DMS 273 (cell line): ENCODE measurements around the gene CDC23.
"Not testable (repeated sequence)": the region's sequence is repeated elsewhere in the genome, so short reads cannot be mapped to it uniquely, and the experiment has no call there.

Experiments
- DNase-seq: peaks from one replicate; lab custom pipeline; 2025; ENCODE audit not compliant: unreplicated experiment; lab: John Stamatoyannopoulos, UW

The CDC23 gene, protein sequence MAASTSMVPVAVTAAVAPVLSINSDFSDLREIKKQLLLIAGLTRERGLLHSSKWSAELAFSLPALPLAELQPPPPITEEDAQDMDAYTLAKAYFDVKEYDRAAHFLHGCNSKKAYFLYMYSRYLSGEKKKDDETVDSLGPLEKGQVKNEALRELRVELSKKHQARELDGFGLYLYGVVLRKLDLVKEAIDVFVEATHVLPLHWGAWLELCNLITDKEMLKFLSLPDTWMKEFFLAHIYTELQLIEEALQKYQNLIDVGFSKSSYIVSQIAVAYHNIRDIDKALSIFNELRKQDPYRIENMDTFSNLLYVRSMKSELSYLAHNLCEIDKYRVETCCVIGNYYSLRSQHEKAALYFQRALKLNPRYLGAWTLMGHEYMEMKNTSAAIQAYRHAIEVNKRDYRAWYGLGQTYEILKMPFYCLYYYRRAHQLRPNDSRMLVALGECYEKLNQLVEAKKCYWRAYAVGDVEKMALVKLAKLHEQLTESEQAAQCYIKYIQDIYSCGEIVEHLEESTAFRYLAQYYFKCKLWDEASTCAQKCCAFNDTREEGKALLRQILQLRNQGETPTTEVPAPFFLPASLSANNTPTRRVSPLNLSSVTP

DNA sequence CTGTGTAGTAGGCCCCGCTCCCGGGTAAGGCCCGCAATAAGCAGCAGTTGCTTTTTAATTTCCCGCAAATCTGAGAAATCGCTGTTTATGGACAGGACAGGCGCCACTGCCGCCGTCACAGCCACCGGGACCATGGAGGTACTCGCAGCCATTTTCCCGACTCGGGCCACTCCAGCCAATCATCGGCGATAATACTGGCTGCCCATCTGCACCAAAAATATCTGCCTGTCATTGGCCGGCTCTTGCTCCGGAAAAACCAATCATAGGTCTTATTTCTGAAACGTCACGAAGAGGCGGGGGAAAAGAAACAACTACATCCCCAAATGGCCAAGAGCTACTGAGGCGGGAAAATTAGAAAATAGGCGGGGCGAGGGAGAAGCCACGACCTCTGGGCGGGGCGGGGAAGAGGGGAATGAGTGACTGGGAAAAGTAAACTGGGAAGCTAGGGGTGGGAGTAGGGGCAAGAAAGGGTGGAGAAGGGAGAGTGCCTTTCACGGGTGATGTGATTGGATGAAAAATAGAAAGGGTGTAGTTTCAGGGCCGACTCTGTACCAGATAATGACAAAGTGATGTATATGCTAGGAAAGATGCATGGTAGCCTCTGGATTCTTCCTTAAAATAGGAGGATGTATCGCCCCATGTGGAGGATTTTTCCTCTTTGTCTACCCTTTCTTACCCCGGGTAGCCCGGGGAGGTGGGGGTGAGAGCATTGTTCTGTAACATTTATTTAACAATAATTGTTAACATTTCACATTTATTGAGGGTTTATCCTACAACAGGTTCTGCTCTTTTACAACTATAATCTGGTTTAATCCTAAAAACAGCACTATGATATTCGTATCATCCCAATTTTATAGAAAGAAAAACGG, at the start of gene CDC23:
Gene CDC23 (minus strand): TSS at position 163 of the 869 bp plus-strand sequence. CDS start 11 bp downstream, at position 152.
- DNase-seq: peak; percentile 99

- DNase-seq: no peak
These were observed 45.7 kb upstream of the CDC23 start for GRCh38 chr5:138258704-138259292.

DNA sequence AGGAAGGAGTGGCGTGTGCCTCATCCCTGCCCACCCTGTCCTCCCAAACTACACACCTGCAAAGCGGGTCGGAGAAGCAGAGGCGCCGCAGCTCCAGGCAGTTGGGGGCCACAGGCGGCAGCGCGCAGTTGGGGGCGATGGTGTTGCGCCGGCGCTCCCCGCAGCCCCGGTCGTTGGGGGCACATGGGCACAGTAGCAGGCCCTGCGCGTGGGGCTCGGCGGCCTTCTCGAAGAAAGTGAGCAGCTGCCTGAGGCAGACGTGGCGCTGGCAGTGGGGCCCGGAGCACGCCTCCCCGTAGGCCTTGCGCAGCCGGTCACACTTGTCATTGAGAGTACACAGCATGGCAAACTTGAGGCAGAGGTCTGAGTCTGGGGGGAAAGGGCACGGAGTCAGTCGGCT, 44.5 kb upstream of the CDC23 start:
- no peak for DNase-seq

GRCh38 chr5:138252944-138253343, 39.8 kb upstream of the CDC23 start:
- DNase-seq: no peak

DNA sequence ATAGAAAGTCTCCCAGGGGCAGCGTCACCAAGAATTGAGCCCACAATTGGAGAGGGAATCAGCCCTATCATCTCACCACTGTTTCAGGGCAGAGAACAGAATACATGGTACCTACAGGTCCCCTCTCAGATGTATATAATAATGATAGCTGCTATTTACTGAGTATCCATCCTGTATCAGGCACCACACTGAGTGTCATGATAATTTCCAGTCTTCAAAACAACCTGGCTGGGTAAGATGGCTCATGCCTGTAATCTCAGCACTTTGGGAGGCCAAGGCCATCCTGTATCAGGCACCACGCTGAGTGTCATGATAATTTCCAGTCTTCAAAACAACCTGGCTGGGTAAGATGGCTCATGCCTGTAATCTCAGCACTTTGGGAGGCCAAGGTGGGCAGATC, 34.7 kb upstream of the CDC23 start:
- DNase-seq: not testable (repeated sequence)

DNA sequence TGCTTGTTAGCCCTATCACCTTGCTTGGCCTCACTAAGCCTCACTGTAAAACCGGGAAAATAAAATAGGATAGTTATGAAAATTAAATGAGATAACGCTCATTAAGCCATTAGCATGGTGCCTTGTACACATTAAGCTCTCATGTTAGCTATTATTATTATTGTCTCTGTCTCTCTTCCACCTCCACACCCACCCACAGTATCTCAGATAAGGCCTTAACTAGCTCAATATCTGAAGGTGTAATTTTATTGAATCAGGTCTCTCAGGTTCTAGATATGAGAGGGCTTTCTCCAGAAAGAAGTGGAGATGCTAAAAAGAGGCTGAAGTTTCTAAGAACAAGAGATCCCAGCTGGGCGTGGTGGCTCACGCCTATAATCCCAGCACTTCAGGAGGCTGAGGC, 33.7 kb upstream of the CDC23 start:
- no peak for DNase-seq

GRCh38 chr5:138246334-138246733, 33.2 kb upstream of the CDC23 start:
- no peak for DNase-seq

- no peak for DNase-seq
These were observed 32.6 kb upstream of the CDC23 start for GRCh38 chr5:138245717-138246116.

- DNase-seq: no peak
These were observed 30.7 kb upstream of the CDC23 start for GRCh38 chr5:138243794-138244193.

- DNase-seq: peak; percentile 62
These were observed 28.8 kb upstream of the CDC23 start for GRCh38 chr5:138241688-138242571.

- no peak for DNase-seq
These were observed 27.7 kb upstream of the CDC23 start for GRCh38 chr5:138240650-138241385.

GRCh38 chr5:138238034-138238433, 24.9 kb upstream of the CDC23 start:
- DNase-seq: no peak

DNA sequence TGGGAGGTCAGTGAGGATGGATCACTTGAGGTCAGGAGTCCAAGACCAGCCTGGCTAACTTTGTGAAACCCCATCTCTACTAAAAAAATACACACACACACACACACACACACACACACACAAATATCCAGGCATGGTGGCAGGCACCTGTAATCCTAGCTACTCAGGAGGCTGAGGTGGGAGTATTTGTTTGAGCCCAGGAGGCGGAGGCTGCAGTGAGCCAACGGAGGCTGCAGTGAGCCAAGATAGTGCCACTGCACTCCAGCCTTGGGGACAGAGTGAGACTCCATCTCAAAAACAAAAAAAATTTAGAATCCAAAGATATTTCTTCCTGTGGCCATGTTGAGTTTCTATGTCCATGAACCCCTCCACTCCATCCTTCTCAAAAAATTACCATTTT, 21.5 kb upstream of the CDC23 start:
- no peak for DNase-seq

- peak; percentile 12 for DNase-seq
These were observed 20.2 kb upstream of the CDC23 start for GRCh38 chr5:138233280-138233679.

DNA sequence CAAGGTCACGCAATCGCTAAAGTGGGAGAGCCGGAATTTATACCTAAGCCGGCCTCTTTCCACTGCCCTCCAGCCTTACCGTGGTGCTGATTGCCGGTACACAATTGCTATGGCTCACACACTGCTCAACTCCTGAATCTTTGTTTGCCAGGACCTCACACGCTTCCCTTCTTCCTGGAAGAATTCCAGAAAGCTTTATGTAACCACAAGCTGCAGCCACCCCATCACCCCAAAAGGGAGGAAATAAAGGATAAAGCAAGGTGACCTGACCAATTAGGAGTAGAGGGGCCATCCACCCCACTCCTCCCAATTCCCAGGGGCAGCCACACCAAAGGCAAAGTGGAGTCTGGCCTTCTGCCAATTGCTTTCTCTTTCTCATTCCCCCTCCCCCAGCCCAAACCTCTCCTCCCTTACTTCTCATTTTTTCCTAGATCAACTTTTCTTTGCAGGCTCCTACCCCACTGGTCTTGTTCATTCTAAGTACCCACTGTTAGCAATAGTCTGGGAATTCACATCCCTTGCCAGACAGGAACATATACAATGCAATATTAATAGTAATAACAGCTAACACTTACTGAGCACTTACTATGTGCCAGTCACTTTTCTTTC, 18.0 kb upstream of the CDC23 start:
- DNase-seq: peak; percentile 39

- DNase-seq: peak; percentile 18
These were observed 17.1 kb upstream of the CDC23 start for GRCh38 chr5:138230261-138230660.

GRCh38 chr5:138229387-138229786, 16.3 kb upstream of the CDC23 start:
- no peak for DNase-seq

- DNase-seq: no peak
These were observed 13.8 kb upstream of the CDC23 start for GRCh38 chr5:138226910-138227309.

DNA sequence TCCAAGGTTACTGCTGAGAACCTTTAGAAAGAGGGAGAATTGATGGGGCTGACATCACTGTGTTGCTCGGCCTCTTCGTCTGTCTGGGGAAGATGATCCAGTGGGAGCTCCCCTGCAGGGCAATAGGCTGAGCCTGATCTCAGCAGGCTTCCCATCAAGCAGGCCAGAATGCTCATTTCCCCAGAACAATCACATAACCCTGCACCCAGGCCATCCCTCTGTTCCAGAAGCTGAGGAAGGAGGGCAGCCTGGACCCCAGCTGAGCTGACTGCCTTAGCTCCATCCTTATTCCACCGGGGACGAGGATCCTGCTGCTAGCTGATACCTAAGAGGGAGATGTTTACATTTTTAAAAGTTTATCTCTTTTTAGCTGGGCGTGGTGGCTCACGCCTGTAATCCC, 11.6 kb upstream of the CDC23 start:
- no peak for DNase-seq
